Ramos (cell line): Measurements from ENCODE around the gene ALDH3A2.
"Not testable (repeated sequence)": the region's sequence is repeated elsewhere in the genome, so short reads cannot be mapped to it uniquely, and the experiment has no call there.

Source experiments
- in situ Hi-C: fragments of 300-500 bp; cut with MboI; formaldehyde crosslinking; loops from one replicate; pipeline ENCODE4 v1.14.3; 2022; ENCODE audit warnings: low sequenced_read_pairs; ENCODE audit not compliant: unreplicated experiment

Gene ALDH3A2

GRCh38 chr17:19647697-19648474, 665 bp upstream of the ALDH3A2 start:
- in situ Hi-C loops: no loop called here

GRCh38 chr17:19649274-19649541, 657 bp downstream of the ALDH3A2 start:
- in situ Hi-C loops: no loop called here

DNA sequence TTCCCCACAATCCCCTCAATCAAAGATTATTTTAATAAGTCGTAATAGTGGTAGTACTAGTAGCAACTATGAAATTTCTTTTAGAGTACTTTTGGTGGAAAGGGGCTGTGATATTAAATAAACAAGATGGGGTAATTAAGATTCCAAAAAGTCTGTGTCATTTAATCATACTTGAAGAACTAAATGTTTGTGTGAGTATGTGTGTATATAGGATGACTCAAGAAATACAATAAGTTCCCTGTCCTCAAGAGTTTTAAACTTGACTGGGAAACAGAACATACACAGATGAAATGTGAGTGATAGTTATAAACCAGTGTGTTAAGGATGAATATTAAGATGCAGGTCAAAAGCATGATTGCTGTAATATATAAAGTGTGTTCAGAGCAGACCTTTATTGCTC, 2.3 kb downstream of the ALDH3A2 start:
- in situ Hi-C loops: no loop called here

DNA sequence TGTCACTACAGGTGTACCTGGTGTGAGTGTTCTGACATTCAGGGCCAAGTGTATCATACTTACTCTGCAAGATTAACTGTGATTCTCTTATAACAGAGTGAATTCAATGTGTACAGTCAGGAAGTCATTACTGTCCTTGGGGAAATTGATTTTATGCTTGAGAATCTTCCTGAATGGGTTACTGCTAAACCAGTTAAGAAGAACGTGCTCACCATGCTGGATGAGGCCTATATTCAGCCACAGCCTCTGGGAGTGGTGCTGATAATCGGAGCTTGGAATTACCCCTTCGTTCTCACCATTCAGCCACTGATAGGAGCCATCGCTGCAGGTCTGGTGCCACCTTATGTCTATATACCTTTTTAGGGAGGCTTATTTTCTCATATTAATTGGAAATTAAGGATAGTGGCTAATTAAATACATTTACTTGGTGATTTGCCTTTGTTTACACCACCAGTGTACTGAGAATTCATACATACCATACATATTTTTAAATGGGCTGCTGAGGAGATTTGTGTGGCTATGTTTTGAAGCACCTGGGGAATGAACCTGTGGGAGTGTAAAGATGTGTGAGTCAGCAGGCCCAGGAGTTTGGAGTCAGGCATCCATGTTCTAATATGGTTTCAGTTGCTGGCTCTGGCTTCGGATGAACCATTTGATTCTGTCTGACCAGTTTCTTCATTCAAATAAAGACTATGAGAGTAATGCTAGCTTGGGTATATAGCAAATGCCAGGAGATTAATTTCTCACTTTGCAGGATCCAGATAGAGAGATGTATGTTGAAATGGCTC, 3.1 kb downstream of the ALDH3A2 start:
- in situ Hi-C loops: no loop called here

GRCh38 chr17:19652595-19652994, 4.0 kb downstream of the ALDH3A2 start:
- in situ Hi-C loops: no loop called here

GRCh38 chr17:19654342-19654886, 5.9 kb downstream of the ALDH3A2 start:
- in situ Hi-C loops: no loop called here

DNA sequence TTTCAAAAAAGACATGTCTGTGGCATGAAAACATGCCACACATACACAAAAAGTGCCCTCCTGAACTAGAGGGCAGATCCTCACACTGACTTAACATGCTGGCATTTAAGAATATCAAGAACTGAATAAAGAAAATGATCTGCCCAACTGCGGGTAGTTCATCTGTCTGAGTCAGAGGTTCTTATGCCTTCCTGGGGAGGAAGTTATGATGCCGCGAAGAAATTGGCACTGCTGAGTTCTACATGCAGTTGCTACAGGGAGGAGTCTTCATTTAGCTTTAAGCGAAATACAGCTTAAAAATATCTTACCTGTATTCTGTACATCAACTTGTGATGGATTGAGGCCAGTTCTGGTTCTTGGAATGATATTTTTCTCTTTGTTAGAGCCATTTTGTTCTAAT, 6.3 kb downstream of the ALDH3A2 start:
- in situ Hi-C loops: no loop called here

GRCh38 chr17:19656336-19656735, 7.8 kb downstream of the ALDH3A2 start:
- in situ Hi-C loops: no loop called here

- in situ Hi-C loops: no loop called here
Observed at GRCh38 chr17:19656851-19657581, 8.5 kb downstream of the ALDH3A2 start.

DNA sequence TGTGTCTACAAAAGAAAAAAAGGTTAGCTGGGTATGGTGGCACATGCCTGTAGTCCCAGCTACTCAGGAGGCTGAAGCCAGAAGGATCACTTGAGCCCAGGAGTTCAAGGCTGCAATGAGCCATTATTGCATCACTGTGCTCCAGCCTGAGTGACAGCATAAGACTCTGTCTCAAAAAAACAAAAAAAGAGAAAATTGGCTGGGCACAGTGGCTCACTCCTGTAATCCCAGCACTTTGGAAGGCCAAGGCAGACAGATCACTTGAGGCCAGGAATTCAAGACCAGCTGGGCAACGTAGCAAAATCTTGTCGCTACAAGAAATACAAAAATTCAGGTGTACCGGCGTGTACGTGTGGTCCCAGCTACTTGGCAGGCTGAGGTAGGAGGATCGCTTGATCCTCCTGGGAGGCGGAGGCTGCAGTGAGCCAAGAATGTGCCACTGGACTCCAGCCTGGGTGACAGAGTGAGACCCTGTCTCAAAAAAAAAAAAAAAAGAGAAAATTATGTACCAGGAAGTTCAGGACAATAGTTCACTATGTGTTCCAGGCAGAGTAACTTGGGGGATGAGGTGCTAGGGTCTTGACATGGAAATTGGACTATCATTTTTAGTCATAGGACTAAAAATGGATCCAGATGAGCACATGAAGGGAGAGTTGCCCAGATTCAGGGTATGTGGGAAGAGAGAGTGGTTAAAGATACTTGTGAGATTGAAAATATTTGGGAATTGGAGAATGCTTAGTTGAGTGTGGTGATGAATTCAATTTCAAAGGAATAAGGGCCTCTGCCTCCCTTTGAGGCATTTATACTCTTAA, 11.0 kb downstream of the ALDH3A2 start:
- in situ Hi-C loops: no loop called here

- in situ Hi-C loops: no loop called here
Observed at GRCh38 chr17:19660219-19660870, 11.8 kb downstream of the ALDH3A2 start.

DNA sequence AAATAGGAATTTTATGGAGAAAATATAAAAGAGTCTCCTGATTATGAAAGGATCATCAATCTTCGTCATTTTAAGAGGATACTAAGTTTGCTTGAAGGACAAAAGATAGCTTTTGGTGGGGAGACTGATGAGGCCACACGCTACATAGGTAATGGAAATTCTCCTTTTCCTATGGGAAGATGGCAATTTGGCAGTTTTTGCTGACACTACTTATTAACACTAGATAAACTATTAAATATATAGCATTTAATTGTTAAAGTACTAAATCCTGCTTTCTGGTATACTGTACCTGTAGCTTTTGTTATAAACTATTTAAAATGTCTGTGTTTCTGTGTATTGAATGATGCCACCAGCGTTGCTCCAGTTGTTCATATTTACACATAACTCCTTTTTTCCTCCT, 12.6 kb downstream of the ALDH3A2 start:
- in situ Hi-C loops: no loop called here

- in situ Hi-C loops: no loop called here
Observed at GRCh38 chr17:19663097-19663496, 14.5 kb downstream of the ALDH3A2 start.

DNA sequence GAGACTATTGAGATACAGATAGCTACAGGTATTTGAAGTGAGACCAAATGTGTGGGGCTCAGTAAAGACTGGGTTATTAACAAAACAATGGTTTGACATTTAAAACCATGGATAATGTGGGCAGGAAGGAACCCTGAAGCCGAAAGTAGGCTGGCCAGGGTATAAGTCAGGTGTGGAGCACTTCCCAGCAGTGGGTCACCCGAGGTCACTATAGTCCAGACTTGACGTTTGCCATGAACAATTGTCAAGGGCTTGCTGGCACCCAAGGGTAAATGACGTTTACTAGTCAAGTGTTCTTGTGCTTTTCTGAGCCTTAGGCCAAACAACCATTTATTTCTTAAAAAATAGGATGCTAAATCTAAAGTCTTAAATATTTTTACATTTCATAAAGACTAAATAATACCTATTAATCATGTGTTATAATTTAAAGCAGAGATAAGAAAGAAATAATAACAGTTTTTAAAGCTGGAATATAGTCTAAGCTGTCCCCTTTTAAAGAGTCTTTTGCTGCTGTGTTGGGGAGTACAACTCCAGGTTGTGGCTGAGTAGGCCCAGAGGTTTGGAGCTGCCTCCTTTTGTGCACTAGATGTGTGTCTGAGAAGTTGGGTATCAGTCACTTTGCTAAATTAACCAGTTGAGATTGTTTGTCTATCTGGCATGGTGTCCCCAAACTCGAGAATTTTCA, 15.7 kb downstream of the ALDH3A2 start:
- in situ Hi-C loops: no loop called here

- in situ Hi-C loops: no loop called here
Observed at GRCh38 chr17:19664821-19665181, 16.2 kb downstream of the ALDH3A2 start.

DNA sequence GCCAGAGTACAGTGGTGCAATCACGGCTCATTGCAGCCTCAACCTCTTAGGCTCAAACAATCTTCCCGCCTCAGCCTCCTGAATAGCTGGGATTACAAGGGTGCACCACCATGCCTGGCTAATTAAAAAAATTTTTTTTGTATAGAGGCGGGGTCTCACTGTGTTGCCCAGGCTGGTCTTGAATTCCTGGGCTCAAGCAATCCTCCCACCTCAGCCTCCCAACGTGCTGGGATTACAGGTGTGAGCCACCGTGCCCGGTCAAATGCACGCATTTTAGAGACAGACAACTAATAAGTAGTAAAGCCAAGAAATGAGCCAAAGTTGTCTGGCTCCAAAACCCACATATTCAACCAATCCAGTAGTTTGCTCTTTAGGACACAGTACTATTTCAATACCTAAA, 21.1 kb downstream of the ALDH3A2 start:
- in situ Hi-C loops: not testable (repeated sequence)

GRCh38 chr17:19670908-19671307, 22.4 kb downstream of the ALDH3A2 start:
- in situ Hi-C loops: no loop called here

DNA sequence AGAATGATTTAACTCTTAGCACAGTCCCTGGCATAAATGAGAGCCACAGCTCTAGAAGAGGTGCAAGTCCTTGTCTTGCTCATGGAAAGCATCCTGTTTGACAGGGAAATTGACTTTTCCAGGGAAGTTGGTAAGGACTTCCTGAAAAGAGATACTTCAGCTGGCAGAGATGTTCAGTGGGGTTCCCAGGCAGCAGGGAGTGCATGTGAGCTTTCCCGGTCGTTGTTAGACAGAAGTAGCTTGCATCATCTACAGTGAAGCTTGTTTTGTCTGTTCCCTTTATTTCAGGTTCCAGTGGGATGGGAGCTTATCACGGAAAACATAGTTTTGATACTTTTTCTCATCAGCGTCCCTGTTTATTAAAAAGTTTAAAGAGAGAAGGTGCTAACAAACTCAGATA, 22.9 kb downstream of the ALDH3A2 start:
- in situ Hi-C loops: no loop called here
